ENCODE measurements around the gene CLDN15.

- TF ChIP-seq CTCF (conservative IDR thresholded peaks at IDR 0.05 in 1 of 2, IDR thresholded peaks at IDR 0.05 in 1 of 2; ENCODE audit: low read depth in 1 of 2, low read length in 2 of 2) = no peak
- TF ChIP-seq EZH2 (IDR thresholded peaks at IDR 0.05; ENCODE audit: low read length, missing control alignments) = peak; percentile 87
Measured at GRCh38 chr7:101201695-101202602, 35.7 kb downstream of the CLDN15 start.

Data from fibroblast of lung (primary cell).